Liver (tissue), 9 donors: ENCODE measurements around the gene CDH13. TPM values are rescaled to one million over a fixed set of nuclear protein-coding genes. Genes with fewer than 3 reads are reported as not detected.

Source experiments
- DNase-seq: peaks from one replicate; pipeline ENCODE4 v3.0.0-alpha.2; 2017; ENCODE audit warnings: low spot score
- H3K27ac ChIP-seq, 2 donors: one replicate each; pipeline ENCODE4 v1.7.0; 2013; ENCODE audit warnings: inconsistent platforms in 2 of 2, low read length in 2 of 2, control low read depth in 1 of 2, low read depth in 1 of 2, mild to moderate bottlenecking in 1 of 2
- H3K27me3 ChIP-seq, 4 donors: one replicate each; pipeline versions ENCODE4 v1.6.1 to v1.7.0; 2013; ENCODE audit warnings: low read length in 3 of 4, inconsistent platforms in 1 of 4, mild to moderate bottlenecking in 1 of 4, moderate library complexity in 1 of 4; ENCODE audit not compliant: control insufficient read depth in 4 of 4, insufficient read depth in 4 of 4
- H3K36me3 ChIP-seq, 4 donors: one replicate each; pipeline versions ENCODE4 v1.6.1 to v1.7.0; 2013; ENCODE audit warnings: low read length in 3 of 4, mild to moderate bottlenecking in 3 of 4, low read depth in 1 of 4, moderate library complexity in 1 of 4; ENCODE audit not compliant: control insufficient read depth in 4 of 4, insufficient read depth in 3 of 4
- H3K4me1 ChIP-seq, 4 donors: one replicate each; pipeline versions ENCODE4 v1.6.1 to v1.7.0; 2013; ENCODE audit warnings: low read length in 3 of 4, mild to moderate bottlenecking in 3 of 4, moderate library complexity in 1 of 4; ENCODE audit not compliant: control insufficient read depth in 4 of 4, insufficient read depth in 4 of 4
- H3K4me3 ChIP-seq, 3 donors: one replicate each; pipeline versions ENCODE4 v1.6.1 to v1.7.0; 2013; ENCODE audit warnings: low read length in 3 of 3, control low read depth in 1 of 3, low read depth in 1 of 3, mild to moderate bottlenecking in 1 of 3
- H3K9ac ChIP-seq, 2 donors: one replicate each; pipeline ENCODE4 v1.7.0; 2013; ENCODE audit warnings: low read length in 2 of 2, mild to moderate bottlenecking in 2 of 2, moderate library complexity in 2 of 2, control low read depth in 1 of 2, low read depth in 1 of 2
- H3K9me3 ChIP-seq, 4 donors: one replicate each; pipeline versions ENCODE4 v1.6.1 to v1.7.0; 2013; ENCODE audit warnings: low read length in 3 of 4; ENCODE audit not compliant: control insufficient read depth in 4 of 4
- ATF3 ChIP-seq: IDR thresholded peaks from 2 replicates; pipeline ENCODE4 v1.6.1; 2016; ENCODE audit warnings: antibody characterized with exemption
- EGR1 ChIP-seq, 2 donors: IDR thresholded peaks; 2 replicates each; pipeline ENCODE4 v1.6.1; 2016 to 2018; ENCODE audit warnings: antibody characterized with exemption in 2 of 2, low read depth in 2 of 2
- FOXA1 ChIP-seq: IDR thresholded peaks from 2 replicates; pipeline ENCODE4 v1.6.1; 2016; ENCODE audit warnings: antibody characterized with exemption
- FOXA2 ChIP-seq: IDR thresholded peaks from 2 replicates; pipeline ENCODE4 v1.6.1; 2016; ENCODE audit warnings: antibody characterized with exemption
- GABPA ChIP-seq, 2 donors: IDR thresholded peaks in 1 of 2; conservative IDR thresholded peaks in 1 of 2; 2 replicates each; pipeline ENCODE4 v1.6.1; 2016; ENCODE audit warnings: antibody characterized with exemption in 2 of 2, mild to moderate bottlenecking in 1 of 2, moderate library complexity in 1 of 2
- HNF4A ChIP-seq, 2 donors: conservative IDR thresholded peaks; 2 replicates each; pipeline ENCODE4 v1.6.1; 2016; ENCODE audit warnings: antibody characterized with exemption in 2 of 2, mild to moderate bottlenecking in 2 of 2
- HNF4G ChIP-seq: IDR thresholded peaks from 2 replicates; pipeline ENCODE4 v1.6.1; 2016; ENCODE audit warnings: antibody characterized with exemption
- JUND ChIP-seq, 2 donors: IDR thresholded peaks; 2 replicates each; pipeline ENCODE4 v1.6.1; 2016; ENCODE audit warnings: antibody characterized with exemption in 2 of 2
- MAX ChIP-seq: IDR thresholded peaks from 2 replicates; pipeline ENCODE4 v1.6.1; 2016; ENCODE audit warnings: antibody characterized with exemption
- NR2F2 ChIP-seq: IDR thresholded peaks from 2 replicates; pipeline ENCODE4 v1.6.1; 2016; ENCODE audit warnings: antibody characterized with exemption
- RAD21 ChIP-seq, 2 donors: IDR thresholded peaks; 2 replicates each; pipeline ENCODE4 v1.6.1; 2016; ENCODE audit warnings: antibody characterized with exemption in 2 of 2, mild to moderate bottlenecking in 2 of 2
- RXRA ChIP-seq, 2 donors: IDR thresholded peaks; 2 replicates each; pipeline ENCODE4 v1.6.1; 2017 to 2018; ENCODE audit warnings: antibody characterized with exemption in 2 of 2, mild to moderate bottlenecking in 1 of 2
- SP1 ChIP-seq: IDR thresholded peaks from 2 replicates; pipeline ENCODE4 v1.6.1; 2018; ENCODE audit warnings: antibody characterized with exemption, mild to moderate bottlenecking
- TAF1 ChIP-seq: conservative IDR thresholded peaks from 2 replicates; pipeline ENCODE4 v1.6.1; 2016; ENCODE audit warnings: antibody characterized with exemption, mild to moderate bottlenecking
- YY1 ChIP-seq: IDR thresholded peaks from 2 replicates; pipeline ENCODE4 v1.6.1; 2016; ENCODE audit warnings: antibody characterized with exemption, mild to moderate bottlenecking
- ZBTB33 ChIP-seq: IDR thresholded peaks from 2 replicates; pipeline ENCODE4 v1.6.1; 2016; ENCODE audit warnings: antibody characterized with exemption
- WGBS: extraction: QIAGEN DNeasy Blood & Tissue Kit; methylation state at CpG from one replicate; pipeline ENCODE4 v1.1.7; 2013; 5-methylcytosine and 5-hydroxymethylcytosine counted together
- polyA plus RNA-seq, 2 donors: library from polyadenylated mRNA; stranded (reverse) in 1 of 2; unstranded in 1 of 2; fragments of 200-250 nt in 1 of 2; fragments of >200 nt in 1 of 2; fragmentation: Nextera tagmentation in 1 of 2; extraction: Ambion mirVana in 1 of 2; gene quantifications; one replicate each; pipeline versions ENCODE4 v1.2.1 to v1.2.3, GENCODE V29; 2013 to 2015
- total RNA-seq, 2 donors: library from RNA; depleted of rRNA; stranded (reverse); fragments of >200 nt; gene quantifications; one replicate each; pipeline ENCODE4 v1.2.3, GENCODE V29; 2014
- TF ChIP-seq, protein P1 (sequence below): fragments of 150-350 bp; IDR thresholded peaks from 2 replicates; pipeline ENCODE4 v1.5.1; 2017; ENCODE audit warnings: improper control_type of control experiment, low read depth, low read length; ENCODE audit not compliant: missing input control
- TF ChIP-seq, protein P2 (sequence below): IDR thresholded peaks from 2 replicates; pipeline ENCODE4 v1.6.1; 2016; ENCODE audit warnings: antibody characterized with exemption, mild to moderate bottlenecking
- donor health status: healthy.
- donor health status: healthy.
- donor health status: healthy.
- donor health status: healthy.
- donor health status: healthy.

Gene CDH13
- total and polyA plus RNA-seq, 4 donors: 0.21 to 1.5 (median 0.58) TPM

- TF ChIP-seq NR2F2: no peak
- no peak for TF ChIP-seq FOXA1
- no peak for TF ChIP-seq TAF1
- no peak for TF ChIP-seq EGR1 (IDR thresholded peaks at IDR 0.05; ENCODE audit: low read depth in 2 of 2)
- TF ChIP-seq HNF4A (conservative IDR thresholded peaks at IDR 0.05): no peak
- no peak for TF ChIP-seq MAX
- no peak for TF ChIP-seq ZBTB33
- TF ChIP-seq FOXA2: no peak
- TF ChIP-seq YY1: no peak
- no peak for TF ChIP-seq RXRA (IDR thresholded peaks at IDR 0.05)
- TF ChIP-seq HNF4G: no peak
- no peak for TF ChIP-seq JUND (IDR thresholded peaks at IDR 0.05)
- no peak for TF ChIP-seq RAD21 (IDR thresholded peaks at IDR 0.05)
- TF ChIP-seq GABPA (IDR thresholded peaks at IDR 0.05 in 1 of 2, conservative IDR thresholded peaks at IDR 0.05 in 1 of 2): no peak
- TF ChIP-seq, protein P1, sequence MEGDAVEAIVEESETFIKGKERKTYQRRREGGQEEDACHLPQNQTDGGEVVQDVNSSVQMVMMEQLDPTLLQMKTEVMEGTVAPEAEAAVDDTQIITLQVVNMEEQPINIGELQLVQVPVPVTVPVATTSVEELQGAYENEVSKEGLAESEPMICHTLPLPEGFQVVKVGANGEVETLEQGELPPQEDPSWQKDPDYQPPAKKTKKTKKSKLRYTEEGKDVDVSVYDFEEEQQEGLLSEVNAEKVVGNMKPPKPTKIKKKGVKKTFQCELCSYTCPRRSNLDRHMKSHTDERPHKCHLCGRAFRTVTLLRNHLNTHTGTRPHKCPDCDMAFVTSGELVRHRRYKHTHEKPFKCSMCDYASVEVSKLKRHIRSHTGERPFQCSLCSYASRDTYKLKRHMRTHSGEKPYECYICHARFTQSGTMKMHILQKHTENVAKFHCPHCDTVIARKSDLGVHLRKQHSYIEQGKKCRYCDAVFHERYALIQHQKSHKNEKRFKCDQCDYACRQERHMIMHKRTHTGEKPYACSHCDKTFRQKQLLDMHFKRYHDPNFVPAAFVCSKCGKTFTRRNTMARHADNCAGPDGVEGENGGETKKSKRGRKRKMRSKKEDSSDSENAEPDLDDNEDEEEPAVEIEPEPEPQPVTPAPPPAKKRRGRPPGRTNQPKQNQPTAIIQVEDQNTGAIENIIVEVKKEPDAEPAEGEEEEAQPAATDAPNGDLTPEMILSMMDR: no peak
- TF ChIP-seq, protein P2, sequence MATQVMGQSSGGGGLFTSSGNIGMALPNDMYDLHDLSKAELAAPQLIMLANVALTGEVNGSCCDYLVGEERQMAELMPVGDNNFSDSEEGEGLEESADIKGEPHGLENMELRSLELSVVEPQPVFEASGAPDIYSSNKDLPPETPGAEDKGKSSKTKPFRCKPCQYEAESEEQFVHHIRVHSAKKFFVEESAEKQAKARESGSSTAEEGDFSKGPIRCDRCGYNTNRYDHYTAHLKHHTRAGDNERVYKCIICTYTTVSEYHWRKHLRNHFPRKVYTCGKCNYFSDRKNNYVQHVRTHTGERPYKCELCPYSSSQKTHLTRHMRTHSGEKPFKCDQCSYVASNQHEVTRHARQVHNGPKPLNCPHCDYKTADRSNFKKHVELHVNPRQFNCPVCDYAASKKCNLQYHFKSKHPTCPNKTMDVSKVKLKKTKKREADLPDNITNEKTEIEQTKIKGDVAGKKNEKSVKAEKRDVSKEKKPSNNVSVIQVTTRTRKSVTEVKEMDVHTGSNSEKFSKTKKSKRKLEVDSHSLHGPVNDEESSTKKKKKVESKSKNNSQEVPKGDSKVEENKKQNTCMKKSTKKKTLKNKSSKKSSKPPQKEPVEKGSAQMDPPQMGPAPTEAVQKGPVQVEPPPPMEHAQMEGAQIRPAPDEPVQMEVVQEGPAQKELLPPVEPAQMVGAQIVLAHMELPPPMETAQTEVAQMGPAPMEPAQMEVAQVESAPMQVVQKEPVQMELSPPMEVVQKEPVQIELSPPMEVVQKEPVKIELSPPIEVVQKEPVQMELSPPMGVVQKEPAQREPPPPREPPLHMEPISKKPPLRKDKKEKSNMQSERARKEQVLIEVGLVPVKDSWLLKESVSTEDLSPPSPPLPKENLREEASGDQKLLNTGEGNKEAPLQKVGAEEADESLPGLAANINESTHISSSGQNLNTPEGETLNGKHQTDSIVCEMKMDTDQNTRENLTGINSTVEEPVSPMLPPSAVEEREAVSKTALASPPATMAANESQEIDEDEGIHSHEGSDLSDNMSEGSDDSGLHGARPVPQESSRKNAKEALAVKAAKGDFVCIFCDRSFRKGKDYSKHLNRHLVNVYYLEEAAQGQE: no peak
- no peak for TF ChIP-seq ATF3
- TF ChIP-seq SP1: no peak
- no peaks in the 10 kb centered on the region for H3K4me1 ChIP-seq
- no peaks in the 10 kb centered on the region for H3K36me3 ChIP-seq
- no peak overlapping the region for H3K9ac ChIP-seq
- no peak overlapping the region for H3K4me3 ChIP-seq
- DNase-seq: no peak
- H3K27me3 ChIP-seq: no peaks in the 10 kb centered on the region
- 56% methylated on average over 3 of the region's 3 CpGs for WGBS
- no peak overlapping the region for H3K27ac ChIP-seq
- H3K9me3 ChIP-seq: no peaks in the 10 kb centered on the region
Observed at GRCh38 chr16:83253521-83253920, 626.8 kb downstream of the CDH13 start.
